HG03575 (cell line): ENCODE data around the gene CHN2.
"Not testable (repeated sequence)": the region's sequence is repeated elsewhere in the genome, so short reads cannot be mapped to it uniquely, and the experiment has no call there.

Experiments used
- ATAC-seq: cut with Tn5 transposase; IDR thresholded peaks from one replicate; pipeline ENCODE4 v1.9.1; 2021; ENCODE audit not compliant: unreplicated experiment, insufficient number of reproducible peaks, low FRiP score; ENCODE audit errors: extremely low read depth

The CHN2 gene

DNA sequence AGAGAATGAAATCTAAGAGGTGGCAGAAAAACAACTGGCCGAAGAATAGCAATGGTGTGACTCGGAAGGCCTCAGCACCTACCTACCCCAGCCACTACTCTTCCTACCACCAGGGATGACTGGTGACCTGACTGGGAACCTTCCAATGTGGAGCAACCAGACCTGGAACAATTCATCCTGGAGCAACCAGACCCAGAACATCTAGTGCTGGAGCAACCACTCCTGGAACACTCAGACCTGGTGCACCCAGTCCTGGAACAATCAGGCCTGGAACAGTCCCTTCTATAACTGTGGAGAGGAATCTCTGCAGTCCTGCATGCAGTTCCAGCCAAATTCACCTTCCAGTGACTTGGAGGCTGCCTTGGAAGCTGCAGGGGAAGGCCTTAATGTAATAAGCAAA lies 18.2 kb downstream of the CHN2 start:
- ATAC-seq, result not testable (repeated sequence)

DNA sequence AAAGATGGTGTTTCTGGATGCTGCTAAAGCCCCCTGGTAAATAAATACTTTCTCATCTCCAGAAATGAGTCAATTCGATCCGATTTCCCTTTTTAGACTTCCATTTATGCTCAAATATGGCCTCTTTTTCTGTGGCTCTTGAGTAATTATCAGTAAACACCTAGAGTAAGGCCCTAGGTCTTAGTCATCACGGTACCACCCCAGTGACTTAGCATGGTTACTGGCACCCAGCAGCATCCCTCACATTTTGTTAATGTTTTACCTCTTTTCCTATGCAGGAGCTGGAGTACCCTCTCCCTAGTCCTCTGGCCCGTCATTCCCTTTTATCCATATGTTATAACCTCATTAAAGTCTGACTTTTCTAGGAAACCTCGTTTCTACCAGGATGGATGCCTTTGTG lies 19.5 kb downstream of the CHN2 start:
- ATAC-seq, result no peak

DNA sequence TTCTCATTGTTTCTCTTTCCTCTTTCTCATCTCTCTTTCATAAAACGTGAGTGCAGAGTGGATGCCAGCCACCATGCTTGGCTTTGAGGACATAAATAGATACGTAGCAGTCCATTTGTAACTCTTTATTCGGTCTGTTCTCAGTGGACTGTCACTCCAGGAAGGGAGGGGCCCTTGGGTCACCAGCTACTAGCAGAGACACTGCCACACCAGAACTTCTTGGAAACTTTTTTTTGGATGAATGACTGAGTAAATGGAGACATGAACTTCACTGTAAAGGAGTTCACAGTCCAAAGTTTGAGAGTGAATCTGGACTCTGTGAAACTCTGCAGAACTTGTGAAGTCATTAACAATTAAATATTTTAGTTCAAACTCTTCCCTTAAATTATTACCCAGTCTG lies 20.2 kb downstream of the CHN2 start:
- no peak for ATAC-seq

DNA sequence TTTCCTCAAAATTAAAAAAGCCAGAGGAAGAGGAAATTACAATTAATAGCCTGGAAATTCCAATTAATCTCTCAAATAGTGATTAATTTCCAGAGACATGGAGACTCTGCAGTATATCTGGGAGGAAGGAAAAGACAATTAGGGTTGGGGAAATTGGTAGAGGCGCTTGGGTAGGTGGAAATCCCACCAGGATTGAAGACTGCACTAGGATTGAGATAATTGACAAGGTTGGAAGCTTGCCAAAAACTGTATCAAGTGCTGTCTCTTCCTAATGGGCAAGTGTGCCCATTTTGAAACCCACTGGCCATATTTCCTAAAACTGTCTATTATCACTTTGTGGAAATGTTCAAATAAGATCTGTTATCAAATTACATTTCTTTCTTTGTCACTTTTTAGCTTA lies 21.6 kb downstream of the CHN2 start:
- no peak for ATAC-seq

- no peak for ATAC-seq
Measured at GRCh38 chr7:29217113-29217512, 22.5 kb downstream of the CHN2 start.

GRCh38 chr7:29224726-29225125 lies 30.2 kb downstream of the CHN2 start:
- no peak for ATAC-seq

DNA sequence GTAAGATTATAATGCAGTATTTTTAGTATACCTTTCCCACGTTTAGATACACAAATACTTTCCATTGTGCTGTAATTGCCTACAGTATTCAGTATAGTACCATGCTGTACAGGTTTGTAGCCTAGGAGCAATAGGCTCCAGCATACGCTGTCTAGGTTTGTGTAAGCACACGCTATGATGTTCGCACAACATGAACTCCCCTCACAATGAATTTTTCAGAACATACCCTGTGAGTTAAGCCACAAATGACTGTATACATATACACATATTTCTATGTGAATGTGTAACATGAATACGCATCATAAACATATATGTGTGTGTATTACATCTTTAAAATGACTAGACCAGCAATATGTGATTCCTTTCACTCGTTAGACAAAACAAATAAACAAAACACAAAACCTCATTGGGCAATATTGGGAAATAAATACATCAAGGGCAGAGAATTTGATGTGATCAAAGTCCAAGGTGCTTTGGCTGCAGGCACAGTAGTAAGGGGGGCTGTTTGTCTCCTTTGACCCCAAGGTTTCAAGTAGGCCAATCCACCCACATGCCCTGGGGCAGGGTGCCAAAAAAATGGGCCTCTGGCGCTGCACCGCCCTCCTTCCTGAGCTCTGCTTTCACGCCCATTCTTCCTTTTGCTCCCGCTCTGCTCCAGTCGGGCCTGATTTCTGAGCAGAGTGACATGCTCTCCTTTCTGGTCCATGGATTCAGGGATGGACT lies 33.9 kb downstream of the CHN2 start:
- no peak for ATAC-seq

DNA sequence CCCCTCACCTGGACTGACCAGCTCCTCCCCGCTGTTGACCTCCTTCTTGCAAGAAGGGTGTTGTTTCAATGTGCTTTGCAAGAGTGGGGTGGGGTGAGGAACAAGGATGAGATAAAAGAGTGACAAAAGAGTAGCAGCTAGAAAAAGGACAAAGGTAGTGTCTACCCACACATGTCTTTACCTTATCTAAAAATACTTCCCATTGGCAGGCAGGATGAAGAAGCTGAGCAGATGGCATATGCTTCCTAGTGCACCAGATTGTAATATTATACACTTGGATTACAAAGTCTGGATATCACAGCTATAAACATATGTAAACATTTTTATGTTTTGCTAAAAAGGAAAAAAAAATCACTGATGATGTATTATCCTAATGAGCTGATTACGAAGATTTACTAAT lies 34.5 kb downstream of the CHN2 start:
- ATAC-seq, result no peak

DNA sequence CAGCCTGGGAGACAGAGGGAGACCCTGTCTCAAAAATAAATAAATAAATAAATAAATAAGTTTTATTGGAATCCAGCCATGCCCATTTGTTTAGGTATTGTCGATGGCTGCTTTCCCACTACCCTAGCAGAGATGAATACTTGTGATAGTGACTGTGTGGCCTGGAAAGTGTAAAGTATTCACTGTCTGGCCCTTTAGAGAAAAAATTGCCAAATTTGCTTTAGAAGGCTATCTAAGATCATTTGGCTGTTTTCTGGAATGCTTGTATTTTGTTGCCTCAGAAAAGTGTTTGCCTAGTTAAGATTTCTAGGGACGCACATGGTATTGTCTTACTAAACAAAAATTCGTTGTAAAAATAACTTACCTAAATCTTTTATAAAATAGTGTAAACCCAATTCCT lies 35.4 kb downstream of the CHN2 start:
- ATAC-seq, result no peak

GRCh38 chr7:29230871-29231345 lies 36.3 kb downstream of the CHN2 start:
- no peak for ATAC-seq

DNA sequence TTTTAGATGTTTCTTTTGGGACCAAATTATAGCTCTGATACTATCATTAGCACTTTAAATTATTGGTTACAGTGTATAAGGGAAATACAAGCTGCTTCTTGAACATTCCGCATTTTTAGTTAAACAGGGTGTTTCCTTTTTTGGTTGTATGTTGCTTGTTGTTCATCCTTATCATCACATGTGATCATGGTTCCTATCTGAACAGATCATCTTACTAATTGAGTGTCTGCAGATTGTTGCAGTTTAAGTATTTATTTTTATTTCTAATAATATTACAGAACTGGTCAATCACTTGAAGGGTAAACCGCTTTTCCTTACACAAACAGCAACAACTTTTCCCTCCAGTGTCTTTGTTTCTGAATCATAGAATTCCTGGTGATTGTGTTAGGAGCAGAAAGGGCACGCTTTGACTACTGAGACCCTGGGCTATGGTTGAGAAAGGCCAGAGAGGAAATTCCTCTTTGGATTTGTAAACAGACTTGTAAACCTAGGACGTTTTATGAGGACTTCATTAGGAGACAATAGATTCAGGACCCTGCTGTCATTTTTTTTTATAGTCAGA lies 37.2 kb downstream of the CHN2 start:
- no peak for ATAC-seq

DNA sequence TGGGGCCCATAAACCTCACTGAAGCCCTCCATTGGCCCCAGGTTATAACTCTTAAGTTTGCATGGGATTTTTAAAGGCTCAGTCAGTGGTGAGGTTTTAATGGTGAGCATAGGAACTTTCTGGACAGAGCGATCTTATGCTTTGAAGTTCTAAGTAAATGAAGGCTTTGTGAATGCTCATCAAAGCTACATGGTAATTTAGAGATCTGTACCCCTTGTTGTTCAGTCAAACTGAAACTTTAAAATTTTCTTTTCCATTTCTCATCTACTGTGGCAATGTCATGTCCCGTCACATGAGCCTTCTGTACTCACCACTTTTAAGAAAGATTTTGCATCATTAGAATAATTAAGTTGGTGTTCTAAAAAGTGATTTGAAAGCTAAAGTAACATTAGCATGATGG lies 39.9 kb downstream of the CHN2 start:
- no peak for ATAC-seq

GRCh38 chr7:29236071-29236580 lies 41.6 kb downstream of the CHN2 start:
- no peak for ATAC-seq

DNA sequence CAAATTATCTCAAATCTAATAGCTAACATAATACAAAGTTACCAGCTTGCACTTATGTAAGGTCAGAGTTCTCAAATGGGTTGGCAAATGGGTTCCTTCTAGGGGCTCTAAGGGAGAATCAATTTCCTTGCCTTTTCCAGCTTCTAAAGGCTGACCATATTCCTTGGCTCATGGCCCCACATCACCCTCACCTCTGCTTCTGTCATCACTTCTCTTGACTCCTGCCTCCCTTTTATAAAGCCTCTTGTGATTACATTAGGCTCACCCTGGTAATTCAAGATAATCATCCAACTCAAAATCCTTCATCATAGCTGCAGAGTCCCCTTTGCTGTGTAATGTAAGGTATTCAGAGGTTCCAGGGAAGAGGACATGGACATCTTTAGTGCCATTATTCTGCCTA lies 42.1 kb downstream of the CHN2 start:
- no peak for ATAC-seq

GRCh38 chr7:29237489-29237888 lies 42.9 kb downstream of the CHN2 start:
- no peak for ATAC-seq

GRCh38 chr7:29239638-29240037 lies 45.1 kb downstream of the CHN2 start:
- ATAC-seq, result no peak

DNA sequence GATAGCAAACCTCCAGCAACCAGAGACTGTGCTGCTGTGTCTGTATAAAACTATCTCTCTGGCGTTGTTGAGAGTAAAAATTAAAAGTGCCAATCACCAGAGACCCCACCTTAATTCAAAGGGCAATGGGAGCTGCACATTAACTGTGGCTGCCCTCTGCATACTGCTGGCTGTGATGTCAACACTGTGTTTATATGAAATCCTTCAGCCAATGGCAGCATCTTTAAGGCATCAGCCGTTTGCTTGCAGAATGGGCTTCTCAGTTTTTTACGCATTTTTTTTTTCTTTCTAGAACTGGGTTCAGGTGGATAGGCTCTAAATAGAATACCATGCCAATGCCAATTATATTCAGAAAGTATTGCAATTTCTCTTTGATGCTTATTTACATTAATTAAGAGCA lies 47.7 kb downstream of the CHN2 start:
- no peak for ATAC-seq

DNA sequence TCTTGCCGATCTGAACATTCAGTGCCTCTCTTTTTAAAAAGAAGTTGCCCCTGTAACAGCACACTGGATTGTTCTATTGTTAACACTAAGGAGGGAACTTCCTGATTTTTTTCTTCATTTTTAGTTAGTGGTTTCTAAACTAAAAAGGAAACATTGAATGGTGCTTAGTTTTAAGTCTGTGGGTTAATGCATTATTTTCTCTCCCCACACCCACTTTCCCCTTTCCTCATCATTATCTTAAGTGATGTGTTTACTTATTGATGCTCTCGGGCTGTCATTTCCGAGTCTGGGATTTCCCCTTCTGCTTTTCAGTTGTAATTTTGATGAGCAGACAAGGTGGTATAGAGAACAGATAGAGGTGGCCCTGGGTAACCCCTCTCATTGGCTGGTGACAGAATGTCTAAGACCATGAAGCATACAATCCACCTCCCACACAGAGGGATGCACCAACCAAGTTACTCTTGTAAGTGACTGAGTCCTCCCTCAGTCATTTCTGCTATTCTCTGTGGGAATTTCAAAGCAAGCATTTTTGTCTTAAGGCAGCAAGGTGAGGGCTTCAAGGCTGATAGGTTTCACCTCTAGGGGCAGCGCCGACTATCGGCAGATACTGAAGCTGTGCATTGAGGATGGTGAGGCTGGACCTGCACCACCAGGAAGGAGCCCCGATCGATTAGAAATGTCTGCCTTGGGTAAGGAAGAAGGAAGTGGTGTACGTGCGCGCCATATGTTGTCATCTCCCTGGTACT lies 49.5 kb downstream of the CHN2 start:
- ATAC-seq, result no peak

DNA sequence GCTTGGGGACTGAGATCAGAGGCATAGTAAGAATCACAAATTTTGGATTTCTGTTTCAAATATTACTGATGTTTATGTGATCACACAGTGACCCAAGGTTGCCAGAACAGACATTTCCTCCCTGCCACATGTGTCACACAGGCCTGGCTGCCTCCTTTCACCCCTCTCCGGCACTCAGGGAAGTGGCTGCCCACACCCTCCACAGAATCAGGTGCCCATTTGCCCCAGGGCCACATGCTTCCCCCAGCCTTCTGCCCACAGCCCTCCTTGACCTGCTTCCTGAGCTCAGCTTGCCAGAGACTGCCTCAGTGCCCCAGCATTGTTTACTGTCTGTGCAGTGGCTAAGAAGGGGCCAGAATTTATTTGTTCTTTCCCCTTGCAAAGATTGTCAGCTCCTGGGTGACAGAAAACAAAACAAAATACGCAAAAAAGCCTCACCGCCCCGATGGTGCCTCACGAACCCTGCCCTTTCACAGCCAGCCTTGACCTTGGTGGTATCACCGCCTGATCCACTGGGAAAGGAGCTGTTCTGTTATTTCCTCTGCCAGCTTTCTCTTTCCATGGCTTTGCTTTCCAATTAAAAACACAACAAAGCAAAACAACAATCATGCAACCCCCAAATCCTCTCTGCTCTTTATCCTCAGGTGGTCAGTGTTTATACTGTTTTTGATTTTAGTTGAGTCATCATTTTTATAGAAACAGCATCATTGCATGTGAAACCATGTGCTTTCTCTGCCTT lies 52.8 kb downstream of the CHN2 start:
- no peak for ATAC-seq

DNA sequence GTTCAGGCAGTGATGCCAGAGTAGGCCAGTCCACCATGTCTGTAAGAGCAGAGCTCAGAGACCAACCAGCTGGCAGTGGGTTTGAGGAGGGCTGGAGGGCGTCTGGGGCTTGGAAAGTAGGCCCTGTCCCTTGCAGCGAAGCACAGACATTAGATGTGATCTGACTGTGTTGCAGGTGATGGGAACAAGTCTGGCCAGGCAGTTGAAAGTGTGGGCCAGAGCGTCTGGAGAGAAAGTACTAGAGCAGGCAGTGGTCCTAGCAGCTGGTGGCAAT lies 53.3 kb downstream of the CHN2 start:
- no peak for ATAC-seq
